ENCODE data around the gene ICAM3.

DNA sequence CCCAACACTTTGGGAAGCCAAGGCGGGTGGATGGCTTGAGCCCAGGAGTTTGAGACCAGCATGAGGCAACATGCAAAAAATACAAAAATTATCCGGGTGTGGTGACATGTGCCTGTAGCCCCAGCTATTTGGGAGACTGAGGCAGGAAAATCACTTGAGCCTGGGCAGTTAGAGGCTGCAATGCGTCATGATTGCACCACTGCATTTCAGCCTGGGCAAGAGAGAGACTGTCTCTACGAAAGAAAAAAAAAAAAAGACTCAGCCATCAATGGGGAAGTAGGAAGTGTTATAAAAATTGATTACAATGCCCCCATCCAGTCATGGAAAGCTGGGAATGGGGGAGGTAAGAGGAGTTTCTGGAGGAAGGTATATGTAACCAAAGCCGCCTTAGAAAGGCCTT is 35.5 kb upstream of the ICAM3 start:
- TF ChIP-seq, protein P1, sequence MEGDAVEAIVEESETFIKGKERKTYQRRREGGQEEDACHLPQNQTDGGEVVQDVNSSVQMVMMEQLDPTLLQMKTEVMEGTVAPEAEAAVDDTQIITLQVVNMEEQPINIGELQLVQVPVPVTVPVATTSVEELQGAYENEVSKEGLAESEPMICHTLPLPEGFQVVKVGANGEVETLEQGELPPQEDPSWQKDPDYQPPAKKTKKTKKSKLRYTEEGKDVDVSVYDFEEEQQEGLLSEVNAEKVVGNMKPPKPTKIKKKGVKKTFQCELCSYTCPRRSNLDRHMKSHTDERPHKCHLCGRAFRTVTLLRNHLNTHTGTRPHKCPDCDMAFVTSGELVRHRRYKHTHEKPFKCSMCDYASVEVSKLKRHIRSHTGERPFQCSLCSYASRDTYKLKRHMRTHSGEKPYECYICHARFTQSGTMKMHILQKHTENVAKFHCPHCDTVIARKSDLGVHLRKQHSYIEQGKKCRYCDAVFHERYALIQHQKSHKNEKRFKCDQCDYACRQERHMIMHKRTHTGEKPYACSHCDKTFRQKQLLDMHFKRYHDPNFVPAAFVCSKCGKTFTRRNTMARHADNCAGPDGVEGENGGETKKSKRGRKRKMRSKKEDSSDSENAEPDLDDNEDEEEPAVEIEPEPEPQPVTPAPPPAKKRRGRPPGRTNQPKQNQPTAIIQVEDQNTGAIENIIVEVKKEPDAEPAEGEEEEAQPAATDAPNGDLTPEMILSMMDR (conservative IDR thresholded peaks at IDR 0.05; ENCODE audit: low read depth, low read length) = no peak
- TF ChIP-seq POLR2A (IDR thresholded peaks at IDR 0.05; ENCODE audit: low read depth, low read length) (no peak), NFE2L2 (IDR thresholded peaks at IDR 0.05; ENCODE audit: low read depth, low read length) (no peak)
